NCI-H128 (cell line): Measurements from ENCODE around the gene ZFYVE21.

Experiments used
- DNase-seq: peaks from one replicate; lab custom pipeline; 2025; ENCODE audit not compliant: unreplicated experiment; lab: John Stamatoyannopoulos, UW

ZFYVE21 gene

GRCh38 chr14:103721334-103722120, 5.9 kb downstream of the ZFYVE21 start:
- no peak for DNase-seq

DNA sequence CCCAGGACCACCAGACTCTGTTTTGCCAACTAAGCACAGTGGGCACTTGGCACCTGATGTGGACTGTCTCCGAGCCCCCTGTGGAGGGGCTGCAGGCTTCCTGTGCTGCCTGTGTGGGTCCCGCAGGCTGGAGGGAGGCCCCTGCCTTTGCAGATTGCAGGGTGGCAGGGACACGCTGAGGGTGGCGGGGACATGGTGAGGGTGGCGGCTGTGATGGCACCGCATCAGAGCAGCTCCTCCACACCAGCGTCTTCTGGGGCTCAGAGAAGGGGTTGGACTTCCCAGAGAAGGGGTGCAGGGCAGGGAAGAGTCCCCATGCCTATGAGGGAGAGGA, 8.1 kb downstream of the ZFYVE21 start:
- no peak for DNase-seq

DNA sequence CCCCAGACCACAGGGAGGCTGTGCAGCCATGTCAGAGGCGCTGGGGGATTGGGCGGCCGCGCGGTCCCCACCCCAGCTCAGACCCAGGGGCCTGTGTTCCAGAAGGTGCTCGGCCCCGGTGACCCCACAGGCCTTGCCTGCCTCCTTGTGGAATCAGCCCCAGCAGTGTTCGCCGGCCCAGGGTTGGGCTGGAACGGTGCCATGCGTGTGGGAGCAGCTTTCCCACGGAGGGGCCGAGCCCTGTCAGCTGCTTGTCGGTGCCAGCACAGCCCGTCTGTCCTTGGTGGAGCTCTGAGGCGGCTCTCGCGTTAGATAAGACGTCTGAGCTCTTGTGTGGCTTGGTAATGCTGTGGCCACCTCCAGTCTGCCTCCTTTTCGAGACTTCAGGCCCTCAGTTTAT, 8.5 kb downstream of the ZFYVE21 start:
- no peak for DNase-seq

DNA sequence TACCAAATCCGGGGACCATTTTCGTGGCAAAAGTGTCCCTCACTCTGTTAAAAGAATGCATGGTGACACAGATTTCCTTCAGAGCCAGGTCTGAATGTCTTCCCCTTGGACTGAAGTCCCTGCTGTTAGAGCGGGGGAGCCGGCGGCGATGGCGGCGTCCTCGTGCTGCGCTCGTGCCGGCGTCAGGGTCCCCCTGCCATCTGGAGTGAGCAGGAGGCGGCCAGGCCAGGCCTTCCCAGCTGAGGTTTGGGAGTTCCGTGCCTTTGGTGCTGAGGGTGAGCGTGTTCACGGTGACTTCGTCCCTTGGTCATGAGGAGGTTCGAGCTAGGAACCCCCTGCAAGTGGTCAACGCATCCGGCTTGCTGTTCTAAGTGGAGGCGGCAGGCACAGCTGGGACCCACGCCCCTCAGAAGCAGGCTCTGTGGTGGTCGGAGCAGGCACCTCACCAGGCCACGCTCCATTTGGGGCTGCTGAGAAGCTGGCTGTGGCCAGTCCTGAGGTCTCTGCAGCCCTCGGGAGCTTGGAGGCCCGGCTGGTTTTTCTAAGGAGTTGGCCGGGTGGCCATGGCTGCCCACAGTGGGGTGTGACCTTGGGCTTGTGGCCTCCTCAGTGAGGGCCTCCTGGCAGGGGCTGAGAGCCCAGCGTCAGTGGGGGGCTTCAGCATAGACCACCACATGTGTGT, 9.5 kb downstream of the ZFYVE21 start:
- no peak for DNase-seq

DNA sequence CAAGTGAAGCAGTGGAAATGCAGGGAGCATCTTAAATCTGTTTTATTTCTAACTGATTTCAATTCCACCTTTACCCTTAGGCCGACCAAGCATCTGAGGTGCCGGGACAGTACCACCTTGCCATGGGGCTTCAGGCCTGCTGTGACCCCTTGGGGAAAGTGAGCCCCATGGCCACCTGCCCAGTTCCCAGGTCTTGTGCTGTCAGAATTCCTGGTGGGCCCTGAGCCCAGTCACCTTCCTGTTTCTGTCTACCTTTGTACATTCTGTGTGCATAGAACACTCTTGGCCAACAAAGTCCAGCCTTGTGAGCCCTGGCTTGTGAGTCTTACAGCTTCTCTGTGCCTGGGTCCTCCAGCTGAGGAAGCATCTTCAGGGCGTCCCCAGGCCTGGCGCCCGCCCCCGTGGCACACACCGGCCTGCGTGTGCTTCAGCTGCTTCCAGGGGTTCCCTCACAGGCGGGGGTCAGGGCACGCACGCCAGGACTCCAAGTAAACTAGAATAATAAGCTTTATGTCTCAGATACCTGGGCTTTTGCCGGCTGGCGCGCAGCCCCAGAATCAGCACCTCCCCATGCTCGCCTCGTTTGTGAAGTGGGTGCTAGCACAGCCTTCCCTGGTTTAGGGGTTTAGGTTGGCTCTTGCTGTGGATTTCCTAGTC, 10.3 kb downstream of the ZFYVE21 start:
- no peak for DNase-seq

DNA sequence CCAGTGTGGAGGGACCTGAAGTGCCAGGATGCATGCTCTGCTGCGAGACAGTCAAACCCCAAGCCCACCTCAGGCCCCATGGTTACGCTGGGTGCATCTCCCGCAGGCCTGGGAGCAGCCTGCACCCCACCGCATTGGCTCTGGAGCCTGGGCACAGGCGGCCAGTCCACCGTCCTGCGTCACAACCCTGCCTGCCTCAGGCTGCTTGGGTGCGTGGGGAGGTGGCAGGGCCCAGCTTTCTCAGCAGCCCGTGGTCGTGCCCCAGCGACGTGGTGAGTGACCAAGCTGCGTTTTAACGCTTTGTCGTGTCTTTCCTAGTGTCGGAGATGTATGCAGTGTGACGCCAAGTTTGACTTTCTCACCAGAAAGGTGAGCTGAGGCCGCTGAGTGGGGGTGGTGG, 10.9 kb downstream of the ZFYVE21 start:
- DNase-seq = no peak

DNA sequence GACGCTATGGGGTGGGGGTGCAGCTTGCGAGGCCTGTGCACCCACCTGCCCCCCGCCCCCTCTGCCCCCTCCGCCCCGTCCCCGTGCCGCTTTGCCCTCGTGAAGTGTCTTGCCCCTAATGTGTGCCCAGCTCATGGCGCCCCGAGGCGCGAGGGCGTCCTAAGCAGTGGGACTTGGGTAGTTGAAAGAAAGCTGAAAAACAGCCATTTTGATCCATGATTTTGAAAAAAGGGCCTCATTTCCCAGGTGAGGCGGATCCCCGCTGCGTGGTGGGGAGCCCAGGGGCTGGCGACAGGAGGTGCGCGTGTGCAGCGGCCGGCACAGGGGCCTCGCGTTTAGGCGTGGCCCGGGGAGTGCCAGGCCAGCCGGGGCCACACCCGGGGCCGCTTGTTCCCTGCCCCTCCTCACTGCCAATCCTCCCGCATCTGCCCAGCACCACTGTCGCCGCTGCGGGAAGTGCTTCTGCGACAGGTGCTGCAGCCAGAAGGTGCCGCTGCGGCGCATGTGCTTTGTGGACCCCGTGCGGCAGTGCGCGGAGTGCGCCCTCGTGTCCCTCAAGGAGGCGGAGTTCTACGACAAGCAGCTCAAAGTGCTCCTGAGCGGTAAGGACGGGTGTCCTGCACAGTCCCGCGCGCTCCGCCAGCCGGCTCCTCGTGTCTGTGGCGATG, 11.8 kb downstream of the ZFYVE21 start:
- no peak for DNase-seq

DNA sequence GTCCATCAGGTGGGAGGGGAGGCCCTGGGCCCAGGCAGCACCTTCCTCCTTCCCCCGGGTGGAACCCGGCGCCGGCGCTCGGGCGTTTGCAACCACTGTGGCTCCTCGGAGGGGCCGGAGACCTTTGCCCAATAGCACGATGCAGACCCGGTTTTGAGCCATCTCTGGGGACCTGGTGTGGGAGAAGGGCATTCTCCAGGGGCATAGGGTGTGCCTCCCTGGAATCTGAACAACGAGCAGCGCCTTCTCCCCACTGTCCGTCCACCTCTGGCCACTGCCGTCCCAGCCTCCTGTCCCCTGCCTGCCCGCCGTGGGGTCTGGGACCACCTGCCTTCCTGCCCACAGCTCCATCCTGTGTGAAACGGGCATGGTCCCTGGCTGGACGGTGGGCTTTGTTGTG, 12.5 kb downstream of the ZFYVE21 start:
- DNase-seq = no peak

DNA sequence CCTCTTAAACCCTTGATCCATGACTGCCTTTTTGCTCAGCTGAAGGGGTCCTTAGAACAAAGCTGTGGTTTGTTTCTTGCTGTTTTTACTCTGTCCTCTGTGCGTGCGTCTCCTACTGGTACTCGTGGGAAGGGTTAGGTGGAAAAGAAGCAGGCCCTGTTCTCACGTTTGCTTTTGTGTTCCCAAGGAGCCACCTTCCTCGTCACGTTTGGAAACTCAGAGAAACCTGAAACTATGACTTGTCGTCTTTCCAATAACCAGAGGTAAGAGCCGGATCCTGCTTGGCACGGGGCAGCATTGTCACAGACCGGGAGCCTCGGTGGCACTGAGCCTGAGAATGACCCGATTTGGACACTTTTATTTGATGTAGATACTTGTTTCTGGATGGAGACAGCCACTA, 13.1 kb downstream of the ZFYVE21 start:
- DNase-seq = no peak

- DNase-seq = no peak
These were observed 14.2 kb downstream of the ZFYVE21 start for GRCh38 chr14:103729496-103730448.

DNA sequence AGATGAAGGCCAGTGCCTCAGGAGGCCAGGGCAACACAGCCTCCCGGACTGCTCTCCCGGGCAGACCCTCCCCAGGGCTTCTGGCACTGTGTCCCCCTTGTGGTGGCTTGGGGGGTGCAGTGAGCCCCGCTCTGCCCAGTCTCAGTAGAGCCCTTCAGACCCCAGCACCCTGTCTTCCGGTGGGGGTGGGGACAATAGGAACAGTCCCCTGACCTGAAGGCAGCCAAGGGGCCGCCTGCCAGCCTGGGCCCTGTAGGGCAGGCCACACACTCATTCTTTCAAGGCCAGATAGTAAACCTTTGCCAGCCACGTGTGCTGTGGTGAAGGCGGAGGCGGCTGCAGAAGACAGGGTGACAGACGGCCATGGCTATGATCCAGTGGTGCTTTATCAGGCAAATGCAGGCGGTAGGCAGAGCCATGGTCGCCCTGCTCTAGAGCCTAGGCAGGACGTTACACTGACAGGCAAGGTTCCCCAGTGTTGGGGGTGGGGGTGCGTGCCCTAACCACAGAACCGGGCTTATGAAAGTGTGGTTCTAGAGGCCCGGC, 15.0 kb downstream of the ZFYVE21 start:
- no peak for DNase-seq

DNA sequence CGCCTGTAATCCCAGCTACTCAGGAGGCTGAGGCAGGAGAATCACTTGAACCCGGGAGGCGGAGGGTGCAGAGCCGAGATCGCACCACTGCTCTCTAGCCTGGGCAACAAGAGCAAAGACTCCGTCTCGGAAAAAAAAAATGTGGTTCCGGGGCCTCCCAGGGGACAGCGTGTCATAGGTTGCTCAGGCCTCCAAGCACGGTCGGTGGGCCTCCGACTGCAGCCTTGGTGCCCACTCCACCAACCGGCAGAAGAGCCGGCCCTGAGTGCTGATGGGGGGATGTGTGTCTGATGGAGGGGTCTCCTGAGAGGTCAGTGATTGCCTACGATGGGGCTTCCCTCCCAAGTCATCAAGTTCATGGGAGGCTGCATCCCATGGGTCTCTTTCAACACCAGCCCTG, 15.9 kb downstream of the ZFYVE21 start:
- DNase-seq = no peak

DNA sequence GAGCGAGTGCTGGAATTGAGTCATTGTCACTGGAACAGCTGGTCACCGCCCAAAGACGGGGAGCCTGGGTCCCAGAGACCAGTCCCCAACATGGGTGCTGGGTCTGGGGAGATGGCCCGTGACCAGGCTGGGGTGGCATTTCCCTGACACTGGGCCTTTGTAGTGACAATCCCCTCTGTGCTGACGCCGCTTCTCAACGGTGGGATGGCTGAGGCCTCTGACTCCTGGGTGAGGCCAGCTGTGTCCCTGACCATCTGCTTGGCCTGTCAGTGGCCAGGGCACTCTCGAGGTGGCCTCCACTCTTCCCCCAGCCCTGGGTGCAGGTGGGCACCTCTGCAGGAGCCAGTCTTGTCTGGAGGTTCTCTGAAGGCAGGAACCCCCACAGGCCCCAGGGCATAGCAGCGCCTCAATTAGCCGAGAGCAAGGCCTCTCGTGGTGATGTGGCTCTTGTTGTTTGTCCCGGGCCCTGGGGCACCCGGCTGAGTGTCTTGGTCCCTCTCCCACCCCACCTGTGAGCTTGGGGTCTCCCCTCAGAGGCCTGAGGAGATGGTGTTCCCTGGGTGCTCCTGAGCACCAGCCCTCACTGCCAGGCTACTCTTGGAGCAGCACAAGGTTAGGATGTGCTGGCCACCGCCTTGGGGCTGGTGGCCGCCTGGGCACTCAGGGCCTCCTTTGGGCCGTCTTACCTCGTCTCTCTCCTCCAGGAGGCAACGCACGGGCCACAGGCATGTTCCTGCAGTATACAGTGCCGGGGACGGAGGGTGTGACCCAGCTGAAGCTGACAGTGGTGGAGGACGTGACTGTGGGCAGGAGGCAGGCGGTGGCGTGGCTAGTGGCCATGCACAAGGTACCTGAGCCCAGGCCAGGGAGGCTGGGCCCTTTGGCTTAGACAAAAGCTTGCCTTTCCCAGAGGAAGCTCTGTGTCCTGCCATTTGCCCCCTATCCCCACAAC, 16.6 kb downstream of the ZFYVE21 start:
- no peak for DNase-seq

- DNase-seq = no peak
These were observed 17.4 kb downstream of the ZFYVE21 start for GRCh38 chr14:103732868-103733620.

DNA sequence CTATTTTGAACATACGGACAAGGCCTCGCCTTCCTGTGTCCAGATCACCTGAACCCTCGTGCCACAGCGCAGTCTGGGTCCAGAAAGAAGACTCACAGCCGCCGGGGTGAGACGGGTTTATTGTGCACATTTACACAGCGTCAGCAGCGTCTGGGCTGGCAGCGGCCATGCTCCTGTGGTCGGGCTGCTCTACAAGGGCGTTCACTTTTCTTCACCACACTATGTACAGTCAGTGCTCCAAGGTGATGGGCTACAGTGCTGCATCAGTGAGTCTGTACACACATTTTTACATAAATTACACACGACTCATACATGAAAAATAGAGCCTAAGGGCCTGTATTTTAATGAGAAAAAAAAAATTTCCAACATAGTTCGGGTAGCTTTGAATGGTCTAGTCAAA, 18.0 kb downstream of the ZFYVE21 start:
- no peak for DNase-seq

DNA sequence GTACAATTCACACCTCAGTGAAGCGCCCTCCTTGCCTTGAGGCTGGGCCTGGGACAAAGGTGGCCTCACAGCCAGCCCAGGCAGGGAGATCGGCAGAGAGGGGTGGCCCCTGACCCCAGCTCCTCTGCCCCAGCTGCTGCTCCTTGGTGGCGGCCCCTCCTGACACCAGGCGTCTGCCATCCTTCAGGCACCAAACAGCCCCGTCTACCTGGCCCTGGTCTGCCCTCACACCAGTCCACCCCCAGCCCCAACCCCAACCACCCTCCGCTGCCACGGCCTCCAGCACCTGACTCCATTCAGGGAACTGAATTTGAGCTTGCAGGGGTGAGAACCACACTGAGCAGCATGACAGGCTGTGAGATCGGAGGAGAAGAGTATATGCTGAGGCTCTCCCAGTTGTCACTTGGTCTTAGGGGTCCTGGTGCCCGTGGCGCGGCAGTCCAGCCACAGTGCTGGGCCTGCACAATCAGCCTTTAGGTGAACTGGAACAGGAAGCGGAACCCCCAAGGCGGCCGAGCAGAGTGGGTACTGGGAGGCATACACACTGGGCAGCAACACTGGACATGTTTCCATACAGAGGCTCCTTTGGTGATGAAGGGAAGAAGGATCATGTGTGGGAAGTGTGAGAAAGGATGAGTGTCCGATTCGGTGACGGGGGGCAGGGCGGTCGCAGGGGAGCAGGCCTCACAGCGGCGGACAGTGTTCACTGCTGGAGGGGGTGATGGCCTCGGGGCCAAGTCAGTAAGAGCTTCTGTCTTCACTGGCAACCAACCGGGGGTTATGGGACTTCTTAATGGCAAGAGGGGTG, 18.7 kb downstream of the ZFYVE21 start:
- DNase-seq = no peak

DNA sequence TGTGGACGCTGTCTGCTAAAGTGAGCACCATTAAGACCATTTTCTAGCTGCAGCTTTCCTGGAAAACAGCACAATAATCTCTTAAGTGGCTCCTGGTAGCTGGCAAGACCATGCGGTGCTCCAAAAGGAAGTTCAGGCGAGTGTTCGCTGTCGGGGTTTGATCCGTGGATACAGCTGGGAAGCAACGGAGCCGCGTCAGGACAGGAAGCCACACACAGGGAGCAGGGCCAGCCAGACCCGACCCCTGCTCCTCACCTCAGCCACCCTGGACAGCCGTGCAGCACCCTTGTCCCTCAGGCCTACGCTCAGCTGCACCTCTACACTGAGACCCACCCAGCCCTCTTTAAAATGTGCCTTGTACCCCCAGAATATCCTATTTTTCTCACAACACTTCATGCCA, 19.4 kb downstream of the ZFYVE21 start:
- no peak for DNase-seq

DNA sequence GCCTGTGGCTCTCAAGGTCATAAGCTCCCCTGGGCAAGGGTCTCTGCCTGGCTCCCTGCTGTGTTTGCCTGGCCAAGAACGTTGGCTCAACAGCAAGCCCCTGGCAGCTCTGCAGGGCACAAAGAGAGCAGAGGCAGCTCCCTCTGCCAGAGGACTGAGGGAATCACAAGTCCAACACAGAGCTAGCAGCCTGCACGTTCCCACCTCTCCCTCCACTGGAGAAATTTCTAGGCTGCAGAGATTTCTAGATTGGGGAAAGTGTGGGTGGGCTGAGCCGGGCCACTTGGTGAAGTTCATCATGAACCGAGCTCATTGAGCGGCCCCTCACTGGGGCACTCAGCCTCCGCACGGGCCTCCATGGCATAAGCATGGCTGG, 19.8 kb downstream of the ZFYVE21 start:
- DNase-seq = no peak
